HG03469 (cell line): Measurements from ENCODE around the gene ATN1.

Experiments
- ATAC-seq: cut with Tn5 transposase; IDR thresholded peaks from one replicate; pipeline ENCODE4 v1.9.1; 2021; ENCODE audit warnings: mild to moderate bottlenecking, moderate library complexity, moderate number of reproducible peaks; ENCODE audit not compliant: unreplicated experiment

The ATN1 gene

DNA sequence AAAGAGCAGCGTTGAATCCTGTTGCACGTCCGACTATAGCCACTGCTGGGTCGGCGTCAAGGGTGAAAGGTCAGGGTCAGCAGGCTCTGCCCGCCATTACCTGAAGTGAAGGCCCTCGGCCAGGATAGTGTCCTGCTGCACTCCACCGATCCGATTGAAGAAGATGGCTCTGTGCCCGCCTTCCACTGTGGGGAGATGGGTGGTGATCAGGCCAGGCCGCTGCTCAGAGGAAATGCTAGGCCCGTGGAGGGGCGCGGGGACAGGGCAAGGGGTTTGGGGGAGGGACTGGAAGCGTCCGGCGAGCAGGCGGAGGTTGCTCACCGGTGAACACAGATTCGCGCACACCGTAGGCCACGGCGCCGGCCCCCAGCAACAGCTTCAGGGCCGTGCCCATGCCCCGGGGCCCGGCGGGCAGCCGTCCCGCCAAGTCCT lies 42.4 kb downstream of the ATN1 start:
- no peak for ATAC-seq

GRCh38 chr12:6974180-6974579 lies 46.4 kb downstream of the ATN1 start:
- ATAC-seq = no peak

DNA sequence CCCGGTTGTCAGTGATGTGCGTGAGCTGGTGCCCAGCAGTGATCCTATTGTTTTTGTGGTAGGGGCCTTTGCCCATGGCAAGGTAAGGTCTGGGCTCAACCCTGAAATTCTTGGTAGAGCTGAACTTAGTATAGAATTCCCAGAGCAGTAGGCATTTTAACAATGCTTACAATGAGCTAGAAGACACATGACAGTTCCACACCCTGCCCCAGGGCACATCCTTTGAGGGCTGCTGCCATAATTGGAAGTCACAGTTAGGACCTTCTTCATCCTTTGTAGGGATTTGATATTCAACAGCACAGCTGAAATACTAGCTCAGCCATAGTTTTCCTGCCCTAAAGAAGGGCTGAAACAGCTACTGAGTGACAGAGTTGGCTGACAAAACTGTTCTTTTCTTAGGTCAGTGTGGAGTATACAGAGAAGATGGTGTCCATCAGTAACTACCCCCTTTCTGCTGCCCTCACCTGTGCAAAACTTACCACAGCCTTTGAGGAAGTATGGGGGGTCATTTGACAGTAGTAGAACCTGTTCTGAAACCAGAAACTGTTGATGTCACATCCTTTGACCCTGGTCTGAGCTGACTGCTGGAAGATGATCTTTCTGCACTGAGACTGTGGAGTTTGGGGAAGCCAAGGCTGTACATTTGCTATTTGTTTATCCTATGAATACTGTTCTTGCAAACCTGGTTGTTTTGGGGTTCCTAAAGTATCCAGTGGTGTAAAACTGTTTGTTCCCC lies 47.7 kb downstream of the ATN1 start:
- no peak for ATAC-seq

DNA sequence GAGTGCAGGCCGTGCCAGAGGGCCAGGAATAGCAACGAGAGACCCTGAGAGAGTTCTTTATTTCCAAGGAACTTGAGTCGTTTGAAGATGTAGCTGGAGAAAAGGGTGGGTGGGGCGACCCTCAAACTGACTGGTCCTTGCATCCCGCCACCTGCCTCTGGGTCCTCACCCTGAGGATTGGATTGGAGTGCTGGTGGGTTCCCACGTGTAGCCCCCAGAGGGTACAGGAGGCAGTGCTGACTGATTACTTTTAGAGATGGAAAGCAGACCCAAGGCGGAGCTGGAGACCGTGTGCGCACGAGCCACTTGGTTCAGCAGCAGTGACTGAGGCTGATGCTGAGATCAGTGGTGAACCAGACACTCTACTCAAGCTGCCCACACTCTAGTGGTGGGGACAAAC lies 49.9 kb downstream of the ATN1 start:
- no peak for ATAC-seq

- no peak for ATAC-seq
These were observed 50.4 kb downstream of the ATN1 start for GRCh38 chr12:6978188-6978587.

- ATAC-seq = no peak
These were observed 50.9 kb downstream of the ATN1 start for GRCh38 chr12:6978611-6979011.

DNA sequence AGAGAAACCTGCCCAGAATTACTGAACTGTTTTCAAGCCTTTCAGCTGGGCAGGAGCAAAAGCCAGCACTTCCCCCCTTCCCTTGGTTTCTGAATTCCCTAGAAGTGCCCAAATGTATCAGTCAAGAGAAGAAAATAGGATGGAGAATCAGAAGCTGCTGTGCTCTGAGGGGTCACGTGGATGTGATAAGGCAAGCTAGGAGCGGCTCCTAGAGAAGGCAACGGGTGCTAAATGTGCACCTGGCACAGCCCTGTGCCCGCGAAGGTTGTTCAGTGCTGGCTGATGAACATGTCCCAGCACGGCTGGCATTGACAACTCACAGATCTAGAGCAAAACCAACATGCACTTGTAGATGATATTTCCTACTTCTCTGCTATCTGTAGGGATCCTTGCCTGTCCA lies 51.3 kb downstream of the ATN1 start:
- no peak for ATAC-seq

DNA sequence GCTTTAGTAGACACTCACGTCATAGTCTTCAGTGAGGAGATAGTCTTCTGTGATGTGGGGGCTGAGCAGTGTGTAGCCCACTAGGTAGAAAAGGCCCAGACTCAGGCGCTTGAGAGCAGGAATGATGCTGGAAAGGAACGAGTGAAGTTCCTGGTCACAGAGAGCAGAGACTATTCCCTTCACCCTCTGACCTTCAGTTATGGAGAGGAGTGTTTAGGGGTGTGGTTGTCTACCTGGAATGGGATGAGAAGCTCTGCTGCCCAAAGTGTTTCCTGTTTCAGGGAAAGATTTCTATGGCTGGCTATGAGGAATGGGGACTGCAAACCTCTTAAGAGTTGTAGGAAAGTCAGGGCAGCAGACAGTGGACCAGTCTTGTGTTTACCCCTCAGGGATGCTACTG lies 51.7 kb downstream of the ATN1 start:
- no peak for ATAC-seq

DNA sequence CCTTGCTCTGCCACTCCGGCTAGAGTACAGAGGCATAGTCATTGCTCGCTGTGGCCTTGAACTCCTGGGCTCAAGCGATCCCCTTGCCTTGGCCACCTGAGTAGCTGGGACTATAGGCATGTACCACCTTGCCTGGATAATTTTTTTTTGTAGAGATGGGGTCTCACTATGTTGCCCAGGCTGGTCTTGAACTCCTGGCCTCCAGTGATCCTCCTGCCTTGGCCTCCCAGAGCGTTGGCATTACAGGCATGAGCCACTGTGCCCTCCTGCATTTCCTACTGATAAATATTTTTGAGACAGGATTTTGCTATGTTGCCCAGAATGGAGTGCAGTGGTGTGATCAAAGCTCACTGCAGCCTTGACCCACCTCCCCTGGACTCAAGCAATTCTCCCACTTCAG lies 52.3 kb downstream of the ATN1 start:
- no peak for ATAC-seq

DNA sequence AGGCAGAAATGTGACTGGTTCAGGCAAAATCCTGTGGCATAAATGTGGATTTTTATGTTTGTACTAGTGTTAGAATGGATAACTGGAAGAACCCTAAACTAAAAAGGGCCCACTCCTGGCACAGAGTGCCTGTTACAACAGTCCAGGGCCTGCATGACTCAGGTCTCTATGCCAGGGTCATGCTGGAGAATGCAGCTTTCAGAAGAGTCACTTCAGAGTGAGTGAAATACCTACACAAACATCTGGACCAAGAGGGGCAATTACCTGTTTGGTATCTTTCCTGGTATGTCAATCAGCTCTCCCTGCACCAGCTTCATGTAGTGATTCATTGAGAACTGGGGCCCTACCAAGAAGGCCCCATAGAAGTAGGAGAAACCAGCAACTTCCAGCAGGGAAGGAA lies 53.0 kb downstream of the ATN1 start:
- no peak for ATAC-seq

DNA sequence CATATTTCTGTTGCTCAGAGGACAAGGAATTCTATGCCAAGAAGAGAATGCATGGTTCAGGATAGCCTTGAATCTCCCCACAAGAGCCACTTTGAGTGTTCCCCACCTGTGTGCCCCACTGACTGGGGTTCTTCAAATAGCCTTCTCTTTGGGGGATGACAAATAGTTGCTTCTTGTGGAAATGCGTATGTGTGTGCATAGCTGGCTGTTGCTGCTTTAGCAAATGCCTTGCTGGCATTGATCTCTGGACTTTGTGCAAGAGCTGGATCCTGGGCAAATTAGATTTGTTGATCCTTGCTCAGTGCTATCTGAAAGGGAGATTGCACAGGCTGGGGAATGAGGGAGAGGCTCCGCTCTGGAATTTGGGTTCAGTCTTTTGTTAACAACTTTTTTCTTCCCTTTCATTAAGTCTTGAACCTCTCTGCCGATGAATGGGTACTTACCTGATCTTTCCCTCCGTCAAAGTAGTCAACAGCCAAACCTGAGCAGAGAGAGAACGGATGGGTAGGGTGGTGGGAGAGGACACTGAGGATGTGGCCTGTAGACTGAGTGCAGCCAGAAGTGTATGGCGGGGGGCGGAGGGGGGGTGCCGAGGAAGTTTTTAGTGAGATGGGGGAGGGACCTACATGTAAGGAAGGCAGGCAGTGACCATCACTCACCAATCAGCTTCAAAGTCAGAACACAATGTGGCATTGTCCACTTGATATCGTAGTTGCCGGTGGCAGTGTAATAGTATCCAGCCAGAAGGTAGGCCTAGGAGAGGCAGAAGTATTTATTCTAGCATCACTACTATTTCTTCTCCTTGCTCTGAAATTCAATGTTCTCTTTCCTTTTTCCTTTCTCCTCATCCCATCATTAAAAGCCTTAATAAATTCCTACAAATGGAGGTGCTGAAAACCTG lies 53.6 kb downstream of the ATN1 start:
- ATAC-seq = no peak

GRCh38 chr12:6982532-6982931 lies 54.8 kb downstream of the ATN1 start:
- no peak for ATAC-seq

DNA sequence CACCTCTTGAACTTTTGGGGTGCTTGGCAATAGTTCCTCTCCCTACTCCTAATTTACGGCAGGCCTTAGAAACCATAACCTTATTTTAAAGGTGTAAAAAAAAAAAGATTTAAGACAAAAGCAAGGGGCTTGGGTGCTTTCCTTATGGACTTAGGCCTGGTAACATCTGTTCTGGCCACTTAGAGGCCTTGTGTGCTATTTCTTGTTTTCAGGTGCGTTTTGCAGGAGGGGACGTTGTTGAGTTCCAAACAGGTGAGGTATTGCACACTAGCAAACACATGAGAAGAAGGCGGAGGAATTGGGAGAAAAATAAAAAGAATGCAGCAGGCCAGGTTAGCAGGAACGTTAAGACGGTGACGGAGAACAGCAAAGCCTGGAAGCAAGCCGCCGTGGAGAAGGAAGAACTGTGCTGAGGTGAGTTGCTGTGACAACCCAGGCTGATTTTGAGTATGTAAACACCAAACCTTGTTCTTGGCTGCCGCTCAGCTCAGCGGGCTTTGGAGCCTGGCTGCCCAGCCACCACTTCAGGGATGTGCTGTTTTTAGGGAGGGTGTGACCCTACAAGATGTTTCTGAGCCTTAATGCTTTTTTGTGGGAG lies 60.3 kb downstream of the ATN1 start:
- ATAC-seq = no peak
